PFSK-1 (cell line): ENCODE measurements around the gene NPAS2.

Source experiments
- FOXP2 ChIP-seq: optimal IDR thresholded peaks from 2 replicates; pipeline ENCODE3; 2011; ENCODE audit warnings: borderline replicate concordance, control low read depth, inconsistent platforms; ENCODE audit not compliant: insufficient read depth; ENCODE audit errors: extremely low read length, extremely low read depth
- POLR2AphosphoS5 ChIP-seq: IDR thresholded peaks from 2 replicates; pipeline ENCODE4 v1.6.1; 2012; ENCODE audit warnings: low read depth, mild to moderate bottlenecking, control low read depth, low read length, moderate library complexity
- REST ChIP-seq, 2 experiments: IDR thresholded peaks; 2 replicates each; pipeline versions ENCODE4 v1.6.1 to v1.8.0; 2011 to 2012; ENCODE audit warnings: low read depth in 2 of 2, low read length in 2 of 2, control low read depth in 1 of 2, inconsistent platforms in 1 of 2, mild to moderate bottlenecking in 1 of 2, moderate library complexity in 1 of 2; ENCODE audit not compliant: insufficient read depth in 1 of 2
- SIN3A ChIP-seq: IDR thresholded peaks from 2 replicates; pipeline ENCODE4 v1.6.1; 2012; ENCODE audit warnings: mild to moderate bottlenecking, low read length, moderate library complexity, borderline replicate concordance; ENCODE audit not compliant: insufficient read depth
- TAF1 ChIP-seq: IDR thresholded peaks from 2 replicates; pipeline ENCODE4 v1.6.1; 2012; ENCODE audit warnings: low read length, control low read depth, borderline replicate concordance; ENCODE audit not compliant: insufficient read depth

DNA sequence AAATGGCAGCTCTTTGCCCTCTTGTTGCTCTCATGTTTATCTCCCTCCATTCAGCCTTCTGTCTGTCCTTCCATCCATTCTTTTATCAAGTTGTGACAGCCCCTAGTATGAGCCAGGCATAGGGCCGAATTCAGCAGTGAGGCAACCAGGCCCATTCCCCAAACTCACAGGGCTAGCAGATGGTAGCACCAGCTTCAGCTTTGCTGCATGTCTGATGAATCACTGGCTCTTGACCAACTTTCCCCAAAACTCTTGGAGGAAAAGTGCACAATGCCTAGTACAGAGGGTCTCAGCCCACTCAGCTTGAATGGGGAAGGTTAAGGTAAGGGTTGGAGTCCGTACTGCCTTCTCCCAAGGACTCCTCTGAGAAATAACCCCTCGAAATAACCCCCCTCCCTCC lies 35.7 kb downstream of the NPAS2 start:
- no peak for TF ChIP-seq TAF1
- TF ChIP-seq REST (IDR thresholded peaks at IDR 0.05; ENCODE audit: insufficient read depth in 1 of 2, low read depth in 2 of 2, low read length in 2 of 2), result no peak
- no peak for TF ChIP-seq FOXP2
- no peak for TF ChIP-seq POLR2AphosphoS5
- TF ChIP-seq SIN3A, result no peak
